Measurements from ENCODE around the gene TCERG1. TPM values are rescaled to one million over a fixed set of nuclear protein-coding genes. Genes with fewer than 3 reads are reported as not detected.
A peak's percentile ranks its signal among the peaks of the same experiment; 100 is the strongest.

Gene TCERG1
- total and polyA plus RNA-seq, 9 of the 15 experiments (the other 6 are each of a cell fraction or from before 2014, with no cell fraction given): 50.3 to 148 (median 119) TPM

DNA sequence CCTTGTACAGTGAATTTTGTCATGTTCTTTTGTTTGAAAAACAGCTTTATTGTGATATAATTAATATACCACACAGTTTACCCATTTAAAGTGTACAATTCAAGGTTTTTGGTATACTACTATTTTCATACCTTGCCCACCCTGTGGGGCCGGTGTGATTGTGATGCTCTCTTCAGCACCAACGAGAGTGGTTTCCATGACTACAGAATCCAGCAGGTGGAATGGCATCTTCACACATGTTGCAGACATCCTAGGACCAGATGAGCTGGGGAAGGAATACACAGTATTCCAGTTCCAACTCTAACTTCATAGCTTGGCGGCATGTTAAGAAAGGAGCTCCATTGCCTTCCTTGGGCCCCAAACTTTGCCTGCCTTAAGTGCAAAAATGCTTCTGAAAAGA lies 76.6 kb downstream of the TCERG1 start (continued):
- no peak for TF ChIP-seq NCOA2 (IDR thresholded peaks at IDR 0.05; ENCODE audit: partially characterized antibody in 2 of 2)
- TF ChIP-seq MCM3 (IDR thresholded peaks at IDR 0.05): no peak
- peak; percentile 67 for TF ChIP-seq RFX1 (IDR thresholded peaks at IDR 0.05)

DNA sequence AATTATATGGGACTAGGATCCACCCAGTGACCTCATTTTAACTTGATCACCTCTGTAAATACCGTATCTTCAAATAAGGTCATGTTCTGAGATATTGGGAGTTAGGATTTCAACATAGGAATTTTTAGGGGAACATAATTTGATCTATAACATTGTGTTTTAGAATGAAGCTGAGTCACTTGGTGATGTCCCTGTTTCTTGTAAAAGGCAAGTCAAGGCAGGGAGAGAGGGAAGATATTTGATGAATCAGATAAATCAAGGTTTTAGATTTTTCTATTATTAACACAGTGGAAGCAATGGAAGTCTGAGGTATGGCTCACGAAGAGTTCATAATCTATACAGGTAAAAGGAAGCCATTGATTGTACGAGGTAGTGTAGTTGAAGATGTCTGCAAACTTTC lies 80.7 kb downstream of the TCERG1 start:
- Histone ChIP-seq H3K9me1 (ENCODE audit: control insufficient read depth, insufficient read depth, low read length) (no peaks in the 10 kb centered on the region), H2AFZ (ENCODE audit: low read depth, low read length) (no peak overlapping the region), H3K36me3 (ENCODE audit: control insufficient read depth, insufficient read depth, low read length) (no peaks in the 10 kb centered on the region), H3K4me2 (ENCODE audit: insufficient read depth, low read length) (no peak overlapping the region), H3K9ac (ENCODE audit: insufficient read depth in 1 of 2, low read depth in 2 of 2, low read length in 2 of 2) (no peak overlapping the region), H3K9me3 (replicated peaks; ENCODE audit: control insufficient read depth, insufficient read depth, low read depth, low read length) (no peaks in the 10 kb centered on the region), H3K27ac (ENCODE audit: extremely low read depth, low read depth, low read length) (no peak overlapping the region), H3K4me1 (replicated peaks in 1 of 2; ENCODE audit: control insufficient read depth in 2 of 2, insufficient read depth in 2 of 2, low read length in 2 of 2) (no peaks in the 10 kb centered on the region), H3K79me2 (ENCODE audit: control insufficient read depth, insufficient read depth, low read length) (no peaks in the 10 kb centered on the region), H3K27me3 (ENCODE audit: control insufficient read depth in 2 of 2, insufficient read depth in 2 of 2, low read length in 2 of 2) (peaks cover 0 to 7% of the 10 kb centered on the region in 2 experiments; a peak in 2 of 5 replicates), H4K20me1 (replicated peaks; ENCODE audit: control insufficient read depth, insufficient read depth, low read length) (no peaks in the 10 kb centered on the region), H3K4me3 (no peak overlapping the region)
- intact Hi-C loops (cut with micrococcal nuclease) (no loop called here), in situ Hi-C loops (cut with MboI) (no loop called here)
- FAIRE-seq: no peak
- CTCF ChIA-PET (ENCODE audit: low intra/inter-chr PET ratio): no interaction called here
- DNase-seq (ENCODE audit: extremely low read depth in 1 of 4, low spot score in 3 of 4): no peak
- ATAC-seq: no peak
- POLR2A ChIA-PET: interaction anchor here (0.8 kb wide), 1 partner anchor 8 kb away, joined by 3 read pairs; no protein-coding TSS in a partner anchor
- no TSS peak for BruUV-seq (replicated peaks)
- 0% methylated on average over 3 of the region's 3 CpGs for WGBS (ENCODE audit: insufficient coverage, low coverage, missing lambda C conversion rate)
- TF ChIP-seq ZNF76 (CRISPR knock-in tag; IDR thresholded peaks at IDR 0.05; ENCODE audit: borderline replicate concordance): no peak
- no peak for TF ChIP-seq MXI1 (IDR thresholded peaks at IDR 0.05; ENCODE audit: low read depth, low read length)
- TF ChIP-seq FOXJ3 (CRISPR knock-in tag; IDR thresholded peaks at IDR 0.05): no peak
- TF ChIP-seq ETV5 (CRISPR knock-in tag; IDR thresholded peaks at IDR 0.05; ENCODE audit: low read depth): no peak
- TF ChIP-seq MAFF (IDR thresholded peaks at IDR 0.05; ENCODE audit: low read length): no peak
- no peak for TF ChIP-seq ZNF212 (CRISPR knock-in tag; IDR thresholded peaks at IDR 0.05)
- no peak for TF ChIP-seq SIRT6 (IDR thresholded peaks at IDR 0.05; ENCODE audit: low read depth, low read length)
- TF ChIP-seq, protein P1, sequence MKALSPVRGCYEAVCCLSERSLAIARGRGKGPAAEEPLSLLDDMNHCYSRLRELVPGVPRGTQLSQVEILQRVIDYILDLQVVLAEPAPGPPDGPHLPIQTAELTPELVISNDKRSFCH (CRISPR knock-in tag; IDR thresholded peaks at IDR 0.05): no peak
- TF ChIP-seq, protein P1 (tag; IDR thresholded peaks at IDR 0.05): no peak
- TF ChIP-seq, protein P2, sequence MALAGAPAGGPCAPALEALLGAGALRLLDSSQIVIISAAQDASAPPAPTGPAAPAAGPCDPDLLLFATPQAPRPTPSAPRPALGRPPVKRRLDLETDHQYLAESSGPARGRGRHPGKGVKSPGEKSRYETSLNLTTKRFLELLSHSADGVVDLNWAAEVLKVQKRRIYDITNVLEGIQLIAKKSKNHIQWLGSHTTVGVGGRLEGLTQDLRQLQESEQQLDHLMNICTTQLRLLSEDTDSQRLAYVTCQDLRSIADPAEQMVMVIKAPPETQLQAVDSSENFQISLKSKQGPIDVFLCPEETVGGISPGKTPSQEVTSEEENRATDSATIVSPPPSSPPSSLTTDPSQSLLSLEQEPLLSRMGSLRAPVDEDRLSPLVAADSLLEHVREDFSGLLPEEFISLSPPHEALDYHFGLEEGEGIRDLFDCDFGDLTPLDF (CRISPR knock-in tag; IDR thresholded peaks at IDR 0.05): no peak
- TF ChIP-seq GTF2E2 (tag; IDR thresholded peaks at IDR 0.05): no peak
- TF ChIP-seq NR3C1 (CRISPR knock-in tag; IDR thresholded peaks at IDR 0.05): no peak
- TF ChIP-seq SAP30 (IDR thresholded peaks at IDR 0.05; ENCODE audit: borderline replicate concordance, insufficient read depth, low read depth, low read length, poor library complexity, severe bottlenecking): no peak
- TF ChIP-seq, protein P3, sequence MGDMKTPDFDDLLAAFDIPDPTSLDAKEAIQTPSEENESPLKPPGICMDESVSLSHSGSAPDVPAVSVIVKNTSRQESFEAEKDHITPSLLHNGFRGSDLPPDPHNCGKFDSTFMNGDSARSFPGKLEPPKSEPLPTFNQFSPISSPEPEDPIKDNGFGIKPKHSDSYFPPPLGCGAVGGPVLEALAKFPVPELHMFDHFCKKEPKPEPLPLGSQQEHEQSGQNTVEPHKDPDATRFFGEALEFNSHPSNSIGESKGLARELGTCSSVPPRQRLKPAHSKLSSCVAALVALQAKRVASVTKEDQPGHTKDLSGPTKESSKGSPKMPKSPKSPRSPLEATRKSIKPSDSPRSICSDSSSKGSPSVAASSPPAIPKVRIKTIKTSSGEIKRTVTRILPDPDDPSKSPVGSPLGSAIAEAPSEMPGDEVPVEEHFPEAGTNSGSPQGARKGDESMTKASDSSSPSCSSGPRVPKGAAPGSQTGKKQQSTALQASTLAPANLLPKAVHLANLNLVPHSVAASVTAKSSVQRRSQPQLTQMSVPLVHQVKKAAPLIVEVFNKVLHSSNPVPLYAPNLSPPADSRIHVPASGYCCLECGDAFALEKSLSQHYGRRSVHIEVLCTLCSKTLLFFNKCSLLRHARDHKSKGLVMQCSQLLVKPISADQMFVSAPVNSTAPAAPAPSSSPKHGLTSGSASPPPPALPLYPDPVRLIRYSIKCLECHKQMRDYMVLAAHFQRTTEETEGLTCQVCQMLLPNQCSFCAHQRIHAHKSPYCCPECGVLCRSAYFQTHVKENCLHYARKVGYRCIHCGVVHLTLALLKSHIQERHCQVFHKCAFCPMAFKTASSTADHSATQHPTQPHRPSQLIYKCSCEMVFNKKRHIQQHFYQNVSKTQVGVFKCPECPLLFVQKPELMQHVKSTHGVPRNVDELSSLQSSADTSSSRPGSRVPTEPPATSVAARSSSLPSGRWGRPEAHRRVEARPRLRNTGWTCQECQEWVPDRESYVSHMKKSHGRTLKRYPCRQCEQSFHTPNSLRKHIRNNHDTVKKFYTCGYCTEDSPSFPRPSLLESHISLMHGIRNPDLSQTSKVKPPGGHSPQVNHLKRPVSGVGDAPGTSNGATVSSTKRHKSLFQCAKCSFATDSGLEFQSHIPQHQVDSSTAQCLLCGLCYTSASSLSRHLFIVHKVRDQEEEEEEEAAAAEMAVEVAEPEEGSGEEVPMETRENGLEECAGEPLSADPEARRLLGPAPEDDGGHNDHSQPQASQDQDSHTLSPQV (IDR thresholded peaks at IDR 0.05): no peak
